Measurements from ENCODE around the gene VARS2.

- TF ChIP-seq EZH2phosphoT487 (IDR thresholded peaks at IDR 0.05; ENCODE audit: borderline replicate concordance): no peak
- TF ChIP-seq, protein P1, sequence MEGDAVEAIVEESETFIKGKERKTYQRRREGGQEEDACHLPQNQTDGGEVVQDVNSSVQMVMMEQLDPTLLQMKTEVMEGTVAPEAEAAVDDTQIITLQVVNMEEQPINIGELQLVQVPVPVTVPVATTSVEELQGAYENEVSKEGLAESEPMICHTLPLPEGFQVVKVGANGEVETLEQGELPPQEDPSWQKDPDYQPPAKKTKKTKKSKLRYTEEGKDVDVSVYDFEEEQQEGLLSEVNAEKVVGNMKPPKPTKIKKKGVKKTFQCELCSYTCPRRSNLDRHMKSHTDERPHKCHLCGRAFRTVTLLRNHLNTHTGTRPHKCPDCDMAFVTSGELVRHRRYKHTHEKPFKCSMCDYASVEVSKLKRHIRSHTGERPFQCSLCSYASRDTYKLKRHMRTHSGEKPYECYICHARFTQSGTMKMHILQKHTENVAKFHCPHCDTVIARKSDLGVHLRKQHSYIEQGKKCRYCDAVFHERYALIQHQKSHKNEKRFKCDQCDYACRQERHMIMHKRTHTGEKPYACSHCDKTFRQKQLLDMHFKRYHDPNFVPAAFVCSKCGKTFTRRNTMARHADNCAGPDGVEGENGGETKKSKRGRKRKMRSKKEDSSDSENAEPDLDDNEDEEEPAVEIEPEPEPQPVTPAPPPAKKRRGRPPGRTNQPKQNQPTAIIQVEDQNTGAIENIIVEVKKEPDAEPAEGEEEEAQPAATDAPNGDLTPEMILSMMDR (conservative IDR thresholded peaks at IDR 0.05; ENCODE audit: low read length): no peak
These were observed 34.2 kb upstream of the VARS2 start for GRCh38 chr6:30879684-30880427.

Data from Loucy (cell line).